ENCODE data around the gene GPR149. TPM values are rescaled to one million over a fixed set of nuclear protein-coding genes. Genes with fewer than 3 reads are reported as not detected.

GPR149 gene
- total RNA-seq, 2 donors from 2014 or later = not detected

GRCh38 chr3:154364849-154365248 is 65.1 kb downstream of the GPR149 start:
- H3K27ac Mint-ChIP-seq = no peak overlapping the region
- no peaks in the 10 kb centered on the region for H3K9me3 Mint-ChIP-seq

GRCh38 chr3:154361099-154361498 is 68.9 kb downstream of the GPR149 start:
- H3K36me3 Mint-ChIP-seq = no peaks in the 10 kb centered on the region
- DNase-seq (ENCODE audit: low spot score in 2 of 2) (no peak), ATAC-seq (no peak)
- H3K27ac Mint-ChIP-seq = peak overlapping the region in 1 of 2 donors; percentile 65
- peaks cover 0 to under 1% of the 10 kb centered on the region in 2 donors for H3K9me3 Mint-ChIP-seq

More at GRCh38 chr3:154364849-154365248, 65.1 kb downstream of the GPR149 start:
- no peaks in the 10 kb centered on the region for H3K36me3 Mint-ChIP-seq
- DNase-seq (ENCODE audit: low spot score in 2 of 2) (no peak), ATAC-seq (no peak)

GRCh38 chr3:154356009-154356408 is 74.0 kb downstream of the GPR149 start:
- Mint-ChIP-seq H3K27ac (no peak overlapping the region), H3K9me3 (peaks cover 5 to 6% of the 10 kb centered on the region in 2 donors), H3K36me3 (no peaks in the 10 kb centered on the region)
- DNase-seq (ENCODE audit: low spot score in 2 of 2) (no peak), ATAC-seq (no peak)

- no peak for ATAC-seq
- H3K9me3 Mint-ChIP-seq = no peaks in the 10 kb centered on the region
- no peak overlapping the region for H3K27ac Mint-ChIP-seq
- H3K36me3 Mint-ChIP-seq = no peaks in the 10 kb centered on the region
- no peak for DNase-seq (ENCODE audit: low spot score in 2 of 2)
These were observed 80.8 kb downstream of the GPR149 start for GRCh38 chr3:154349223-154349622.

GRCh38 chr3:154345422-154346122 is 84.4 kb downstream of the GPR149 start:
- DNase-seq (ENCODE audit: low spot score in 2 of 2) (no peak), ATAC-seq (no peak)
- Mint-ChIP-seq H3K9me3 (no peaks in the 10 kb centered on the region), H3K27ac (no peak overlapping the region), H3K36me3 (no peaks in the 10 kb centered on the region)

GRCh38 chr3:154338570-154338969 is 91.4 kb downstream of the GPR149 start:
- Mint-ChIP-seq H3K36me3 (no peaks in the 10 kb centered on the region), H3K9me3 (no peaks in the 10 kb centered on the region), H3K27ac (no peak overlapping the region)
- ATAC-seq (no peak), DNase-seq (ENCODE audit: low spot score in 2 of 2) (no peak)

- H3K27ac Mint-ChIP-seq = no peak overlapping the region
- no peak for DNase-seq (ENCODE audit: low spot score in 2 of 2)
- no peaks in the 10 kb centered on the region for H3K9me3 Mint-ChIP-seq
- no peak for ATAC-seq
- no peaks in the 10 kb centered on the region for H3K36me3 Mint-ChIP-seq
These were observed 92.0 kb downstream of the GPR149 start for GRCh38 chr3:154338008-154338407.

GRCh38 chr3:154334973-154335420 is 95.0 kb downstream of the GPR149 start:
- no peak for DNase-seq (ENCODE audit: low spot score in 2 of 2)
- ATAC-seq = no peak
- Mint-ChIP-seq H3K9me3 (no peaks in the 10 kb centered on the region), H3K36me3 (no peaks in the 10 kb centered on the region), H3K27ac (no peak overlapping the region)

GRCh38 chr3:154327871-154328270 is 102.1 kb downstream of the GPR149 start:
- H3K9me3 Mint-ChIP-seq = peaks cover 5 to 7% of the 10 kb centered on the region in 2 donors

GRCh38 chr3:154324919-154325318 is 105.1 kb downstream of the GPR149 start:
- H3K9me3 Mint-ChIP-seq = peaks cover 5 to 7% of the 10 kb centered on the region in 2 donors
- no peak for DNase-seq (ENCODE audit: low spot score in 2 of 2)

More at GRCh38 chr3:154327871-154328270, 102.1 kb downstream of the GPR149 start:
- Mint-ChIP-seq H3K36me3 (peaks cover 10 to 16% of the 10 kb centered on the region in 2 donors), H3K27ac (no peak overlapping the region)
- ATAC-seq (no peak), DNase-seq (ENCODE audit: low spot score in 2 of 2) (no peak)

GRCh38 chr3:154323891-154324738 is 105.9 kb downstream of the GPR149 start, which contains the start of gene DHX36:
Gene DHX36 (minus strand): TSS chr3:154324487. CDS start chr3:154324416, 71 bp downstream.
- H3K9me3 Mint-ChIP-seq = peaks cover 5 to 7% of the 10 kb centered on the region in 2 donors
- ATAC-seq (peak; percentile 94 to 96), DNase-seq (ENCODE audit: low spot score in 2 of 2) (peak; percentile 78 to 85)
- peaks cover 10 to 26% of the 10 kb centered on the region in 2 donors for H3K36me3 Mint-ChIP-seq
- H3K27ac Mint-ChIP-seq = peak within 1 kb of the TSS; percentile 97 to 99

More at GRCh38 chr3:154324919-154325318, 105.1 kb downstream of the GPR149 start:
- no peak for ATAC-seq
- Mint-ChIP-seq H3K27ac (peak overlapping the region; percentile 97 to 99), H3K36me3 (peaks cover 10 to 26% of the 10 kb centered on the region in 2 donors)

GRCh38 chr3:154316974-154317767 is 112.8 kb downstream of the GPR149 start:
- ATAC-seq (peak; percentile 64 to 84), DNase-seq (ENCODE audit: low spot score in 2 of 2) (no peak)
- Mint-ChIP-seq H3K9me3 (no peaks in the 10 kb centered on the region), H3K27ac (peak overlapping the region; percentile 56 to 77), H3K36me3 (peaks cover 17 to 22% of the 10 kb centered on the region in 2 donors)

- no peak overlapping the region for H3K27ac Mint-ChIP-seq
- H3K9me3 Mint-ChIP-seq = no peaks in the 10 kb centered on the region
- no peak for ATAC-seq
- peaks cover 10 to 27% of the 10 kb centered on the region in 2 donors for H3K36me3 Mint-ChIP-seq
- DNase-seq (ENCODE audit: low spot score in 2 of 2) = no peak
These were observed 115.8 kb downstream of the GPR149 start for GRCh38 chr3:154314152-154314551.

- Mint-ChIP-seq H3K27ac (no peak overlapping the region), H3K9me3 (no peaks in the 10 kb centered on the region), H3K36me3 (peaks cover 10 to 50% of the 10 kb centered on the region in 2 donors)
- no peak for DNase-seq (ENCODE audit: low spot score in 2 of 2)
- peak in 1 of 2 donors; percentile 81 for ATAC-seq
These were observed 119.2 kb downstream of the GPR149 start for GRCh38 chr3:154310840-154311239.

GRCh38 chr3:154307363-154307762 is 122.6 kb downstream of the GPR149 start:
- DNase-seq (ENCODE audit: low spot score in 2 of 2) = no peak
- H3K36me3 Mint-ChIP-seq = peaks cover 0 to 44% of the 10 kb centered on the region in 2 donors
- no peaks in the 10 kb centered on the region for H3K9me3 Mint-ChIP-seq
- H3K27ac Mint-ChIP-seq = peak overlapping the region; percentile 14 to 84
- ATAC-seq = peak in 1 of 2 donors; percentile 31

GRCh38 chr3:154304936-154305335 is 125.1 kb downstream of the GPR149 start:
- ATAC-seq = no peak
- H3K27ac Mint-ChIP-seq = peak overlapping the region in 1 of 2 donors; percentile 92
- no peak for DNase-seq (ENCODE audit: low spot score in 2 of 2)
- H3K9me3 Mint-ChIP-seq = no peaks in the 10 kb centered on the region
- peaks cover 0 to 60% of the 10 kb centered on the region in 2 donors for H3K36me3 Mint-ChIP-seq
